ENCODE measurements around the gene PRM2.

Gene PRM2

DNA sequence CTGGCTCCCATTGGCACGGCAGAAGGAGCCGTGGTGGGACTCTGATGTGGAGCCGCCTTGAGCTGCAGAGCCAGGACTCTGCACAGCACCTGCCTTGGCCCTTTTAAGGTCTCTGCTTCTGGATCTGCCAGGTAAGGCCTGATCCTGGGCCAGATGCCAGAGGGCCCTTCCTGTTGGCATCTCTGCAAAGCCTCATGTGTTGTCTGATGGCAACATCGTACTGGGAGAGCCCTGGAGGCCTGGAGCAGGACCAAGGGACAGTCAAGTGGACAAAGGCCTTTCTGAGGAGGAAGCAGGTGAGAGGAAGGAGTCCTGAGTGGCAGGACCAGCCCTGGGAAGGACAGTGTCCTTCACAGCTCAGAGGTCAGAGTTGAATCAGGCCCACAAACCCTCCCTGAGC, 46.4 kb downstream of the PRM2 start:
- DNase-seq (ENCODE audit: low read depth in 2 of 2): no peak

- DNase-seq (ENCODE audit: low read depth in 2 of 2): no peak
Observed at GRCh38 chr16:11229432-11229831, 46.8 kb downstream of the PRM2 start.

GRCh38 chr16:11225677-11226549, 50.4 kb downstream of the PRM2 start:
- DNase-seq (ENCODE audit: low read depth in 2 of 2): no peak

Measured in fibroblast of skin of left biceps (primary cell).